Osteoblast (primary cell): ENCODE measurements around the gene ABL2. TPM values are rescaled to one million over a fixed set of nuclear protein-coding genes. Genes with fewer than 3 reads are reported as not detected.

ENCODE experiments used
- DNase-seq: peaks from one replicate; pipeline ENCODE4 v3.0.0; 2011; ENCODE audit warnings: low spot score, mixed read lengths; ENCODE audit not compliant: insufficient read length; ENCODE audit errors: missing footprints
- H2AFZ ChIP-seq: 2 replicates; pipeline ENCODE4 v1.6.0; 2011; ENCODE audit warnings: mild to moderate bottlenecking, low read length
- H3K27ac ChIP-seq: 2 replicates; pipeline ENCODE4 v1.5.1; 2011; ENCODE audit warnings: mild to moderate bottlenecking, low read depth, low read length, moderate library complexity
- H3K27me3 ChIP-seq: 2 replicates; pipeline ENCODE4 v1.6.0; 2012; ENCODE audit warnings: mild to moderate bottlenecking, control low read depth, inconsistent platforms, low read length, moderate library complexity; ENCODE audit not compliant: insufficient read depth
- H3K36me3 ChIP-seq: 2 replicates; pipeline ENCODE4 v1.5.1; 2011; ENCODE audit warnings: mild to moderate bottlenecking, low read length, control low read depth, moderate library complexity; ENCODE audit not compliant: insufficient read depth
- H3K4me1 ChIP-seq: 2 replicates; pipeline ENCODE4 v1.5.1; 2011; ENCODE audit warnings: mild to moderate bottlenecking, low read length, control low read depth, moderate library complexity; ENCODE audit not compliant: insufficient read depth
- H3K4me2 ChIP-seq: 2 replicates; pipeline ENCODE4 v1.6.0; 2011; ENCODE audit warnings: mild to moderate bottlenecking, low read length; ENCODE audit not compliant: insufficient read depth
- H3K4me3 ChIP-seq: fragments of 200-600 bp; sonication (generic); 3 replicates; pipeline ENCODE4 v1.5.1; 2012; ENCODE audit warnings: mild to moderate bottlenecking, low read length, inconsistent platforms; ENCODE audit not compliant: insufficient read depth
- H3K79me2 ChIP-seq: 2 replicates; pipeline ENCODE4 v1.6.0; 2012; ENCODE audit warnings: mild to moderate bottlenecking, low read length, control low read depth, inconsistent platforms; ENCODE audit not compliant: insufficient read depth
- H3K9me3 ChIP-seq: 2 replicates; pipeline ENCODE4 v1.5.1; 2011; ENCODE audit warnings: low read depth, low read length, control low read depth
- H4K20me1 ChIP-seq: 2 replicates; pipeline ENCODE4 v1.6.0; 2012; ENCODE audit warnings: mild to moderate bottlenecking, low read length, control low read depth; ENCODE audit not compliant: insufficient read depth
- CTCF ChIP-seq: IDR thresholded peaks from 2 replicates; pipeline ENCODE4 v1.5.1; 2011; ENCODE audit warnings: mild to moderate bottlenecking, low read depth, low read length, moderate library complexity; ENCODE audit errors: extremely low read depth
- total RNA-seq: library from RNA; depleted of rRNA; stranded (reverse); fragments of >200 nt; gene quantifications from 2 replicates; pipeline ENCODE4 v1.2.3, GENCODE V29; 2012

Gene ABL2
- total RNA-seq, 1 donor, result 87.2 TPM

GRCh38 chr1:179058487-179059483, 170.7 kb downstream of the ABL2 start:
- peak overlapping the region; percentile 81 for H3K27ac ChIP-seq
- no peak for DNase-seq

GRCh38 chr1:179055937-179056336, 173.5 kb downstream of the ABL2 start:
- peaks cover 3% of the 10 kb centered on the region for H3K79me2 ChIP-seq
- H3K4me2 ChIP-seq, result no peak overlapping the region
- H3K36me3 ChIP-seq, result no peaks in the 10 kb centered on the region
- peaks cover 25% of the 10 kb centered on the region for H3K4me1 ChIP-seq
- H3K27ac ChIP-seq, result peak overlapping the region; percentile 2
- no peak for DNase-seq
- no peak overlapping the region for H2AFZ ChIP-seq
- no peaks in the 10 kb centered on the region for H4K20me1 ChIP-seq
- no peaks in the 10 kb centered on the region for H3K27me3 ChIP-seq
- TF ChIP-seq CTCF, result no peak
- H3K4me3 ChIP-seq, result no peak overlapping the region
- no peaks in the 10 kb centered on the region for H3K9me3 ChIP-seq

More at GRCh38 chr1:179058487-179059483, 170.7 kb downstream of the ABL2 start:
- Histone ChIP-seq H3K4me1 (peaks cover 25% of the 10 kb centered on the region), H3K27me3 (no peaks in the 10 kb centered on the region), H3K79me2 (peaks cover 6% of the 10 kb centered on the region), H3K36me3 (peaks cover 2% of the 10 kb centered on the region), H3K4me2 (peak overlapping the region; percentile 33), H3K4me3 (peak overlapping the region; percentile 9), H2AFZ (no peak overlapping the region), H3K9me3 (no peaks in the 10 kb centered on the region), H4K20me1 (no peaks in the 10 kb centered on the region)
- no peak for TF ChIP-seq CTCF

GRCh38 chr1:179053486-179053885, 176.0 kb downstream of the ABL2 start:
- Histone ChIP-seq H3K4me3 (no peak overlapping the region), H3K4me2 (no peak overlapping the region), H4K20me1 (no peaks in the 10 kb centered on the region), H2AFZ (no peak overlapping the region), H3K36me3 (peaks cover 5% of the 10 kb centered on the region), H3K4me1 (peaks cover 16% of the 10 kb centered on the region), H3K27ac (no peak overlapping the region), H3K79me2 (peaks cover 7% of the 10 kb centered on the region), H3K9me3 (no peaks in the 10 kb centered on the region), H3K27me3 (no peaks in the 10 kb centered on the region)
- no peak for DNase-seq
- no peak for TF ChIP-seq CTCF

- peaks cover 5% of the 10 kb centered on the region for H3K36me3 ChIP-seq
- no peak for TF ChIP-seq CTCF
- no peak for DNase-seq
- no peak overlapping the region for H2AFZ ChIP-seq
- no peaks in the 10 kb centered on the region for H3K27me3 ChIP-seq
- H4K20me1 ChIP-seq, result no peaks in the 10 kb centered on the region
- H3K27ac ChIP-seq, result no peak overlapping the region
- no peaks in the 10 kb centered on the region for H3K9me3 ChIP-seq
- no peak overlapping the region for H3K4me3 ChIP-seq
- peaks cover 11% of the 10 kb centered on the region for H3K4me1 ChIP-seq
- peaks cover 7% of the 10 kb centered on the region for H3K79me2 ChIP-seq
- no peak overlapping the region for H3K4me2 ChIP-seq
Measured at GRCh38 chr1:179052776-179053175, 176.7 kb downstream of the ABL2 start.
